Astrocyte (in vitro differentiated cells and primary cell): ENCODE data around the gene PRKCH. TPM values are rescaled to one million over a fixed set of nuclear protein-coding genes. Genes with fewer than 3 reads are reported as not detected.

Experiments
- DNase-seq: peaks from one replicate; pipeline ENCODE4 v3.0.0-alpha.2; 2010; ENCODE audit warnings: low read depth
- FAIRE-seq: peaks from 2 replicates; lab custom pipeline; 2011; peaks lifted over from hg19 to GRCh38; lab: Jason Lieb, UNC
- H2AFZ ChIP-seq: 2 replicates; pipeline ENCODE4 v1.6.0; 2012; ENCODE audit warnings: low read depth, low read length, inconsistent platforms
- H3K27ac ChIP-seq: 2 replicates; pipeline ENCODE4 v1.5.1; 2011; ENCODE audit warnings: low read depth, low read length, inconsistent platforms
- H3K27me3 ChIP-seq: 2 replicates; pipeline ENCODE4 v1.6.0; 2011; ENCODE audit warnings: low read length, inconsistent platforms; ENCODE audit not compliant: insufficient read depth
- H3K36me3 ChIP-seq: 2 replicates; pipeline ENCODE4 v1.5.1; 2011; ENCODE audit warnings: low read length, inconsistent platforms; ENCODE audit not compliant: insufficient read depth
- H3K4me1 ChIP-seq: 2 replicates; pipeline ENCODE4 v1.5.1; 2011; ENCODE audit warnings: low read length, inconsistent platforms; ENCODE audit not compliant: insufficient read depth
- H3K4me2 ChIP-seq: 2 replicates; pipeline ENCODE4 v1.6.0; 2012; ENCODE audit warnings: low read length, inconsistent platforms
- H3K4me3 ChIP-seq: 2 replicates; pipeline ENCODE4 v1.5.1; 2011; ENCODE audit warnings: low read depth, mild to moderate bottlenecking, low read length, inconsistent platforms; ENCODE audit not compliant: insufficient read depth
- H3K79me2 ChIP-seq: 2 replicates; pipeline ENCODE4 v1.6.0; 2012; ENCODE audit warnings: mild to moderate bottlenecking, low read length, inconsistent platforms; ENCODE audit not compliant: insufficient read depth
- H3K9ac ChIP-seq: 2 replicates; pipeline ENCODE4 v1.6.0; 2012; ENCODE audit warnings: mild to moderate bottlenecking, low read length, inconsistent platforms
- H3K9me3 ChIP-seq: 2 replicates; pipeline ENCODE4 v1.5.1; 2012; ENCODE audit warnings: low read depth, mild to moderate bottlenecking, low read length, inconsistent platforms; ENCODE audit not compliant: insufficient read depth
- H4K20me1 ChIP-seq: 2 replicates; pipeline ENCODE4 v1.6.0; 2012; ENCODE audit warnings: low read length, inconsistent platforms; ENCODE audit not compliant: insufficient read depth
- H3K27ac Mint-ChIP-seq: one replicate; pipeline ENCODE4 v1.8.0; 2021; ENCODE audit warnings: mild to moderate bottlenecking, mixed read lengths; ENCODE audit not compliant: unreplicated experiment
- H3K27me3 Mint-ChIP-seq: one replicate; pipeline ENCODE4 v1.8.0; 2021; ENCODE audit warnings: low read depth, mixed read lengths; ENCODE audit not compliant: unreplicated experiment
- H3K36me3 Mint-ChIP-seq: one replicate; pipeline ENCODE4 v1.8.0; 2021; ENCODE audit warnings: low read depth, mixed read lengths; ENCODE audit not compliant: unreplicated experiment
- H3K4me1 Mint-ChIP-seq: one replicate; pipeline ENCODE4 v1.8.0; 2021; ENCODE audit warnings: low read depth, mixed read lengths; ENCODE audit not compliant: unreplicated experiment
- H3K4me3 Mint-ChIP-seq: one replicate; pipeline ENCODE4 v1.8.0; 2021; ENCODE audit warnings: mild to moderate bottlenecking, moderate library complexity, mixed read lengths; ENCODE audit not compliant: unreplicated experiment
- H3K9me3 Mint-ChIP-seq: one replicate; pipeline ENCODE4 v1.8.0; 2021; ENCODE audit warnings: mild to moderate bottlenecking, mixed read lengths; ENCODE audit not compliant: unreplicated experiment
- CTCF ChIP-seq: IDR thresholded peaks from 2 replicates; pipeline ENCODE4 v1.5.1; 2011; ENCODE audit warnings: low read depth, mild to moderate bottlenecking, inconsistent platforms, low read length, moderate library complexity; ENCODE audit not compliant: insufficient read depth
- EZH2 ChIP-seq: IDR thresholded peaks from 2 replicates; pipeline ENCODE4 v1.6.1; 2012; ENCODE audit warnings: mild to moderate bottlenecking, low read length, inconsistent platforms; ENCODE audit not compliant: insufficient read depth
- total RNA-seq: library from RNA; stranded (reverse); gene quantifications from 2 replicates; pipeline ENCODE4 v1.2.1, GENCODE V29; 2021

PRKCH gene
- total RNA-seq, 1 donor from 2014 or later, result 6.0 TPM

GRCh38 chr14:61573321-61573720 lies 251.9 kb downstream of the PRKCH start:
- no peak overlapping the region for H2AFZ ChIP-seq
- H3K4me3 ChIP-seq, result no peak overlapping the region
- H4K20me1 ChIP-seq, result no peaks in the 10 kb centered on the region
- Mint-ChIP-seq H3K27ac (peak overlapping the region; percentile 83), H3K4me1 (peaks cover 79% of the 10 kb centered on the region), H3K36me3 (peaks cover 2% of the 10 kb centered on the region), H3K9me3 (no peaks in the 10 kb centered on the region), H3K27me3 (no peaks in the 10 kb centered on the region), H3K4me3 (no peak overlapping the region)
- H3K4me2 ChIP-seq, result peak overlapping the region; percentile 73
- DNase-seq, result no peak
- no peaks in the 10 kb centered on the region for H3K79me2 ChIP-seq
- H3K9ac ChIP-seq, result peak overlapping the region; percentile 66
- no peaks in the 10 kb centered on the region for H3K36me3 ChIP-seq
- H3K4me1 ChIP-seq, result peaks cover 53% of the 10 kb centered on the region
- TF ChIP-seq EZH2, result no peak
- no peak for TF ChIP-seq CTCF
- no peaks in the 10 kb centered on the region for H3K27me3 ChIP-seq
- H3K27ac ChIP-seq, result peak overlapping the region; percentile 79
- no peaks in the 10 kb centered on the region for H3K9me3 ChIP-seq
- FAIRE-seq, result no peak

GRCh38 chr14:61573748-61574513 lies 252.6 kb downstream of the PRKCH start:
- Mint-ChIP-seq H3K9me3 (no peaks in the 10 kb centered on the region), H3K4me3 (peak overlapping the region; percentile 11), H3K36me3 (peaks cover 2% of the 10 kb centered on the region), H3K27me3 (no peaks in the 10 kb centered on the region), H3K27ac (peak overlapping the region; percentile 83), H3K4me1 (peaks cover 80% of the 10 kb centered on the region)
- no peaks in the 10 kb centered on the region for H3K9me3 ChIP-seq
- H3K4me3 ChIP-seq, result no peak overlapping the region
- no peaks in the 10 kb centered on the region for H3K36me3 ChIP-seq
- peak overlapping the region; percentile 73 for H3K4me2 ChIP-seq
- FAIRE-seq (peak; percentile 37), DNase-seq (peak; percentile 74)
- TF ChIP-seq EZH2, result no peak
- no peak for TF ChIP-seq CTCF
- no peaks in the 10 kb centered on the region for H3K27me3 ChIP-seq
- H3K79me2 ChIP-seq, result no peaks in the 10 kb centered on the region
- no peaks in the 10 kb centered on the region for H4K20me1 ChIP-seq
- no peak overlapping the region for H2AFZ ChIP-seq
- peaks cover 47% of the 10 kb centered on the region for H3K4me1 ChIP-seq
- H3K9ac ChIP-seq, result peak overlapping the region; percentile 66
- H3K27ac ChIP-seq, result peak overlapping the region; percentile 79

- Histone ChIP-seq H4K20me1 (no peaks in the 10 kb centered on the region), H2AFZ (no peak overlapping the region), H3K79me2 (no peaks in the 10 kb centered on the region), H3K27me3 (no peaks in the 10 kb centered on the region), H3K4me3 (no peak overlapping the region), H3K4me2 (peak overlapping the region; percentile 73), H3K27ac (peak overlapping the region; percentile 79), H3K9me3 (no peaks in the 10 kb centered on the region), H3K9ac (peak overlapping the region; percentile 66), H3K4me1 (peaks cover 42% of the 10 kb centered on the region), H3K36me3 (no peaks in the 10 kb centered on the region)
- peak overlapping the region; percentile 83 for H3K27ac Mint-ChIP-seq
- H3K9me3 Mint-ChIP-seq, result no peaks in the 10 kb centered on the region
- no peak for FAIRE-seq
- no peaks in the 10 kb centered on the region for H3K27me3 Mint-ChIP-seq
- TF ChIP-seq EZH2, result no peak
- TF ChIP-seq CTCF, result no peak
- no peak overlapping the region for H3K4me3 Mint-ChIP-seq
- H3K36me3 Mint-ChIP-seq, result peaks cover 2% of the 10 kb centered on the region
- no peak for DNase-seq
- peaks cover 77% of the 10 kb centered on the region for H3K4me1 Mint-ChIP-seq
Observed at GRCh38 chr14:61574514-61574807, 253.1 kb downstream of the PRKCH start.
